Activated CD8-positive, alpha-beta T cell treated with anti-CD3 and anti-CD28 coated beads for 36 hours (primary cell): ENCODE data around the gene TMEM236. TPM values are rescaled to one million over a fixed set of nuclear protein-coding genes. Genes with fewer than 3 reads are reported as not detected.

Source experiments
- ATAC-seq: fragments of 200-7000 bp; cut with Tn5 transposase; one replicate; pipeline ENCODE4 v1.10.0; 2021; ENCODE audit warnings: mild to moderate bottlenecking, moderate library complexity
- CTCF ChIA-PET: fragments of 350-600 bp; sonication (Branson Sonifier 250); formaldehyde crosslinking; loops from one replicate; lab custom pipeline; 2021; ENCODE audit warnings: antibody characterized with exemption; lab: Charles Lee
- POLR2A ChIA-PET: fragments of 350-600 bp; sonication (Branson Sonifier 250); formaldehyde crosslinking; loops from one replicate; lab custom pipeline; 2021; ENCODE audit warnings: antibody characterized with exemption; lab: Charles Lee
- DNase-seq: peaks from one replicate; pipeline ENCODE4 v3.0.0-alpha.2; 2020
- H3K27ac Mint-ChIP-seq: one replicate; pipeline ENCODE4 v1.8.0; 2021; ENCODE audit warnings: mild to moderate bottlenecking, mixed read lengths
- H3K27me3 Mint-ChIP-seq: one replicate; pipeline ENCODE4 v1.8.0; 2021; ENCODE audit warnings: mixed read lengths
- H3K36me3 Mint-ChIP-seq: one replicate; pipeline ENCODE4 v1.8.0; 2021; ENCODE audit warnings: low read depth, mixed read lengths
- H3K4me1 Mint-ChIP-seq: one replicate; pipeline ENCODE4 v1.8.0; 2021; ENCODE audit warnings: low read depth, mixed read lengths
- H3K4me3 Mint-ChIP-seq: one replicate; pipeline ENCODE4 v1.8.0; 2021; ENCODE audit warnings: mild to moderate bottlenecking, moderate library complexity, mixed read lengths
- H3K9me3 Mint-ChIP-seq: one replicate; pipeline ENCODE4 v1.8.0; 2021; ENCODE audit warnings: mixed read lengths
- CTCF ChIP-seq: fragments of 200-600 bp; IDR thresholded peaks from one replicate; pipeline ENCODE4 v1.8.0; 2022; ENCODE audit warnings: antibody characterized with exemption, mild to moderate bottlenecking
- intact Hi-C: fragments of 100-400 bp; cut with micrococcal nuclease; formaldehyde crosslinking; loops from one replicate; pipeline ENCODE4 v1.10.0; 2022
- total RNA-seq, 2 experiments: library from RNA; stranded (reverse); gene quantifications; one replicate each; pipeline ENCODE4 v1.2.3, GENCODE V29; 2021

TMEM236 gene
- total RNA-seq, 2 experiments from 2014 or later, result 0.11 to 0.16 TPM

- no peak for TF ChIP-seq CTCF
- no peak for ATAC-seq
- CTCF ChIA-PET, result interaction anchor here (0.7 kb wide), 1 partner anchor 9 kb away, joined by 3 read pairs; no protein-coding TSS in a partner anchor
- Mint-ChIP-seq H3K9me3 (no peaks in the 10 kb centered on the region), H3K27me3 (no peaks in the 10 kb centered on the region), H3K4me3 (no peak overlapping the region), H3K36me3 (no peaks in the 10 kb centered on the region), H3K4me1 (no peaks in the 10 kb centered on the region), H3K27ac (no peak overlapping the region)
- POLR2A ChIA-PET, result no interaction called here
- no peak for DNase-seq
- intact Hi-C loops, result no loop called here
Measured at GRCh38 chr10:17779784-17780183, 27.8 kb downstream of the TMEM236 start.

- POLR2A ChIA-PET, result no interaction called here
- CTCF ChIA-PET, result interaction anchor here (1.4 kb wide), 1 partner anchor 24 kb away, joined by 3 read pairs; no protein-coding TSS in a partner anchor
- H3K36me3 Mint-ChIP-seq, result no peaks in the 10 kb centered on the region
- intact Hi-C loops, result no loop called here
- ATAC-seq (no peak), DNase-seq (no peak)
- H3K27ac Mint-ChIP-seq, result no peak overlapping the region
- H3K4me3 Mint-ChIP-seq, result no peak overlapping the region
- H3K27me3 Mint-ChIP-seq, result no peaks in the 10 kb centered on the region
- H3K9me3 Mint-ChIP-seq, result no peaks in the 10 kb centered on the region
- H3K4me1 Mint-ChIP-seq, result no peaks in the 10 kb centered on the region
- TF ChIP-seq CTCF, result no peak
Measured at GRCh38 chr10:17780727-17781126, 28.7 kb downstream of the TMEM236 start.

GRCh38 chr10:17781856-17782255 lies 29.9 kb downstream of the TMEM236 start:
- Mint-ChIP-seq H3K36me3 (no peaks in the 10 kb centered on the region), H3K9me3 (no peaks in the 10 kb centered on the region), H3K27ac (no peak overlapping the region), H3K4me1 (no peaks in the 10 kb centered on the region), H3K27me3 (no peaks in the 10 kb centered on the region), H3K4me3 (no peak overlapping the region)
- intact Hi-C loops, result no loop called here
- ChIA-PET POLR2A (no interaction called here), CTCF (interaction anchor here (0.7 to 1.4 kb wide), 2 partner anchors 10 to 25 kb away, joined by 3 read pairs; no protein-coding TSS in a partner anchor)
- no peak for DNase-seq
- ATAC-seq, result no peak
- TF ChIP-seq CTCF, result no peak

- no peaks in the 10 kb centered on the region for H3K27me3 Mint-ChIP-seq
- POLR2A ChIA-PET, result no interaction called here
- intact Hi-C loops, result no loop called here
- H3K4me3 Mint-ChIP-seq, result no peak overlapping the region
- DNase-seq, result no peak
- CTCF ChIA-PET, result no interaction called here
- no peak overlapping the region for H3K27ac Mint-ChIP-seq
- H3K9me3 Mint-ChIP-seq, result no peaks in the 10 kb centered on the region
- H3K36me3 Mint-ChIP-seq, result no peaks in the 10 kb centered on the region
- H3K4me1 Mint-ChIP-seq, result no peaks in the 10 kb centered on the region
- no peak for TF ChIP-seq CTCF
- ATAC-seq, result no peak
Measured at GRCh38 chr10:17782921-17783665, 31.1 kb downstream of the TMEM236 start.

- Mint-ChIP-seq H3K36me3 (no peaks in the 10 kb centered on the region), H3K9me3 (no peaks in the 10 kb centered on the region), H3K27me3 (no peaks in the 10 kb centered on the region), H3K27ac (no peak overlapping the region), H3K4me3 (no peak overlapping the region), H3K4me1 (no peaks in the 10 kb centered on the region)
- ChIA-PET CTCF (interaction anchor here (0.6 kb wide), 1 partner anchor 13 kb away, joined by 3 read pairs; no protein-coding TSS in a partner anchor), POLR2A (no interaction called here)
- intact Hi-C loops, result no loop called here
- no peak for TF ChIP-seq CTCF
- ATAC-seq, result no peak
- DNase-seq, result no peak
Measured at GRCh38 chr10:17783751-17784150, 31.8 kb downstream of the TMEM236 start.
